HG02763 (cell line): ENCODE measurements around the gene CASP3.
"Not testable (repeated sequence)": the region's sequence is repeated elsewhere in the genome, so short reads cannot be mapped to it uniquely, and the experiment has no call there.

Experiments
- ATAC-seq: cut with Tn5 transposase; IDR thresholded peaks from one replicate; pipeline ENCODE4 v1.9.1; 2021; ENCODE audit warnings: mild to moderate bottlenecking, moderate library complexity; ENCODE audit not compliant: unreplicated experiment

Gene CASP3

DNA sequence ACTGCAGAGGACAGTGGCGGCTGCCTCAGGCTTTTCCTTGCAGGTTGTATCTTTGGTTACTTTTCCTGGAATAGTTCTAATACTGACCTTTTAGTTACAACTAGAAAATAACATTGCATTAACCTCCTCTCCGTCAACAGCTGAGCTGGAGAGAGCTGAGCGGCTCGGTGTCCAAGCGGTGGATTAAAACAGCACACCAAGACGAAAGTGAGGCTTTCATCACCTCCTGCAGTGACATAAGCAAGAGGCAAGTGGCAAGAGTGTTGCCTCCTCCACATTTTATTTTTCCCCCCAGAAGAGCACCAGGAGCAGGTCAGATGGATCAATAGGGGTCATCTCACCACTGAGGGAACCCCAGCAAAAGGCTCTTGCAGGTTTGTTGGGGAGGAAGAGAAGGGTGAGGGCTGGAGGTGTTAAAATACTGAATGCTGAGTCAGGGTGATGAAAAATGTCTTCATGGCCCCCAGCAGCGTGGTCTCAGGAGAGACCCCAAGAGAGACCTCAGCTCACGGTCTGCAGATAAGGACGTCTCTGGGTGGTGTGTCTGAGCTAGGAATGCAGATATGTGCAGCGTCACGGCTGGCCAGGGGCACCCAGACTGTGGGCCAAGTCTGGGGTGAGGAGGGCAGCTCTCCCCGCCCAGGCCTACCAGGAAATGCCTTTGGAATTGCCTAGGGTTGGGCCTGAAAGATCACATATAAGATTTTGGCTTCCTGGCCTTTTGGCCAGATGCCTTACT lies 50.3 kb downstream of the CASP3 start:
- no peak for ATAC-seq

DNA sequence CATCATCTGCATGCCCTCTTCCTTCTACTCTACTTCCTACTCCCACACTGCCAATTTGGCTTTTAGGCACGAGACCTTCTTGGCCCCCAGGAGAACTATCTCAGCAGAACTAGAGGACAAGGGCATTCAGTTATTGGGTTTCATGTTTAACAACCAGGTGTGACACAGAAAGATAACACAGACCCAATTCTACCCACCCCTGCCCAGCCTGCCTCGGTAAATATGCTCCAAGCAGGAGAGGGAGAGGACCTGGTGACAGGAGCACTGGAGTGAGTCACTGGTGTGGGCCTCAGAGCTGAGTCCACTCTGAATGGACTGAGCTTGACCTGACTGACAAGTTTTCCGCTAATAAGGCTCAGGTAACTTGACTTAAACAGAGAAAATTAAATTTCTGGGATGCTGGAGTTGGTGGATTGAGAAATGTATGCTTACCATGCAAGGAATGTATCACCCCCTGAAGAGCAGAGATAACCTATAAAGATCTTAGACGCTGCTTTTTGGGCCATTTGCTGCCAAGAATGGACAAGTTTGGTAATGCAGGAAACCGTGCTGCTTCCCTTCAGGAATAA lies 52.5 kb downstream of the CASP3 start:
- no peak for ATAC-seq

DNA sequence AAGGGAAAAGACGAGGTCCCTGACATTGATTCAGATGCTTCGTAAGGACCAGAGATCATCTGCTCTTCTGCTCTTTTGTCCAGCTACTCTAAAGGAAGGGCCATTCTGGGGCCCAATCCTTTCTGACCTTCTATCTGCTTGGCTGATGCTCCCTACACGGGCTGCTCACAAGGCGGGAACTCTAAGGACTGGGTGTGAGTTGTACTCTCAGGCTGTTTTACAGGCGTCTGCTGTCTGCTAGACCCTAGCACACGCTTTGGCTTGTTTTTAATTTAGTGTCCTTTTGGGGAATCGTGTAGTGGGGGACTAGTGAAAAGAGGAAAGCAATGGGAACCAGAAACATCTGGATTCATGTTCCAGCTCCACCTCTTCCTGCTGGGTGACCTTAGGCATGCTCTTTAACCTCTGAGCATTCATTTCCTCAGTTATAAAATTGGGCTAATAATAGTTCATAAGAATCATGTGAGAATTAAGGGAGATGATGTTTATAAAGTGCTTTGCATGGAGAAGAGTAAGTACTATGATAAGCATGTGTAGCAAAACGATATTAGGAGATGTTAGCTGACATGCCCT lies 53.1 kb downstream of the CASP3 start:
- ATAC-seq = no peak

DNA sequence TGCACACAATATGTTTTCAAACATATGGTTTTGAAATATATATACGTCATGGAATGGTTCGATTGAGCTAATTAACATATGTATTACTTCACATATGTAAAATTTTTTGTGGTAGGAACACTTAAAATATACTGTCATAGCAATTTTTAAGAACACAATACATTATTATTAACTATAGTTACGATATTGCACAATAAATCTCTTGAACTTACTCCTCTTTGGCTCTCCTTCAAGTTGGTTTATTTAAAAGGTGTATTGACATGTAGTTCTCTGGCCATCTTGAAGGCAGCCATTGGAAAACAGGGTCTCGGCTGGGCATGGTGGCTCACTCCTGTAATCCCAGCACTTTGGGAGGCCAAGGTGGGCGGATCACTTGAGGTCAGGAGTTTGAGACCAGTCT lies 53.8 kb downstream of the CASP3 start:
- no peak for ATAC-seq

DNA sequence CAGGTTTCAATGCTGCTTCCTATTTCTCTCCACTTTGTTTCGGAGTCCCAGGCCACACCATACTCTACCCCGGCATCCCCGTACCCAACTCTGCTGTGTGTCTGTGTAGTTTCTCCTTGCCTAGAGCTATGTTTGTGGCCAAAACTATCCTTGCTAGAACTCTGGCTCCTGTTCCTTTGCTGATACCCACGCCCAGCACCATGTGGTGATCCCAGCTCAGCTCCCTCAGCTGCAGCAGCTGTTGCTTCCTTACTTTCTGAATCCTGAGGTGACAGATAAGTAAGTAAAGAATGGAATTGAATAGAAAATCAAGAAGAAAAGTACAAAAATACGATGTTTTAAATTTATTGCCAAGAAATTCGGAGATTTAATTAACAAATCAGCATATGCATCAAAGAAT lies 55.8 kb downstream of the CASP3 start:
- ATAC-seq = no peak

DNA sequence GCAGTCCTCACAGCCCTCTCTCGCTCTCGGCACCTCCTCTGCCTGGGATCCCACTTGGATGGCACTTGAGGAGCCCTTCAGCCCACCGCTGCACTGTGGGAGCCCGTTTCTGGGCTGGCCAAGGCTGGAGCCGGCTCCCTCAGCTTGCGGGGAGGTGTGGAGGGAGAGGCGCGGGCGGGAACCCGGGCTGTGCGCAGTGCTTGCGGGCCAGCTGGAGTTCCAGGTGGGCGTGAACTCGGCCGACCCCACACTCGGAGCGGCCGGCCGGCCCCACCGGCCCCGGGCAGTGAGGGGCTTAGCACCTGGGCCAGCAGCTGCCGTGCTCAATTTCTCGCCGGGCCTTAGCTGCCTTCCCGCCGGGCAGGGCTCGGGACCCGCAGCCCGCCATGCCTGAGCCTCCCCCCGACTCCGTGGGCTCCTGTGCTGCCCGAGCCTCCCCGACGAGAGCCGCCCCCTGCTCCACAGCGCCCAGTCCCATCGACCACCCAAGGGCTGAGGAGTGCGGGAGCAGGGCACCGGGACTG lies 57.4 kb downstream of the CASP3 start:
- not testable (repeated sequence) for ATAC-seq

DNA sequence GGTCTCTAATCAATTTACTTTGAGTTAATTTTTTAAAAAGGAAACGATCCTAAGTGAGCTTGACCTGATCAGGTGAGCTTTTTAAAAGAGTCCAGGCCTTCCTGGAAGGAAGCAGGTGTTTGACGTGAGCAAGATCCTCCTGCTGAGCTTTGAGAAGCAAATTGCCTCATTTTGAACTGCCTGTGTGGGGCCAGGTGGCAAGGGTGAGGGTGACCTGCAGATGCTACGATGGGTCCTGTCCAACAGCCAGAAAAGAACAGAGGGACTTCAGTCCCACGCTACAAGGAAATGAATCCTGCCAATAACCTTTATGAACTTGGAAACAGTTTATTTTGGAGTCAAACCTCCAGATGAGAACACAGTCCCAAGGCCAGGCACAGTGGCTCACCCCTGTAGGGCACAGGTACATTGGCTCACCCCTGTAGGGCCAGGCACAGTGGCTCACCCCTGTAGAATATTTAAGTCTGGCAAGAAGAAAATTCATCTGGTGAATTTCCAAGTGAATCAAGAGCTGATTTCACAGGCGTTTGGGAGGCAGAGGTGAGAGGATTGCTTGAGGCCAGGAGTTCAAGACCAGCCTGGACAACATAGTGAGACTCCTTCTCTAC lies 58.1 kb downstream of the CASP3 start:
- no peak for ATAC-seq

DNA sequence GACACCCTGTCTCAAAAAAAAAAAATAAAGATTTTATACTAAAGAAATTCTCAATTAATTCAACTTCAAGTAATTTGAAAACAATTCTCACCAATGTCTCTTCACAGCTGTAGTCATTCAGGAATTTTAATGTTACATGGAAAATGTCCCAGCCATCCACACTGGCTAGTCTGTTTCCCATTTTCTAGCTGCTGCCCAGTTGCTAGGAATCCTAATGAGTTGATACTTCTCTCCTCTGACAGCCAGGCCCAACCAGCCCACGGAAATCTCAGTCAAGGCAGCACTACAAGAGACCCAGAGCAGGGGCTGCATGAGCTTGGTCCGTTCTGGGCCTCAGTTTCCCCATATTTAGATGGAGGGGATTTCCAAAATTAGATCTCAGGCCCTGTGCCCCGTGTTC lies 59.1 kb downstream of the CASP3 start:
- no peak for ATAC-seq

DNA sequence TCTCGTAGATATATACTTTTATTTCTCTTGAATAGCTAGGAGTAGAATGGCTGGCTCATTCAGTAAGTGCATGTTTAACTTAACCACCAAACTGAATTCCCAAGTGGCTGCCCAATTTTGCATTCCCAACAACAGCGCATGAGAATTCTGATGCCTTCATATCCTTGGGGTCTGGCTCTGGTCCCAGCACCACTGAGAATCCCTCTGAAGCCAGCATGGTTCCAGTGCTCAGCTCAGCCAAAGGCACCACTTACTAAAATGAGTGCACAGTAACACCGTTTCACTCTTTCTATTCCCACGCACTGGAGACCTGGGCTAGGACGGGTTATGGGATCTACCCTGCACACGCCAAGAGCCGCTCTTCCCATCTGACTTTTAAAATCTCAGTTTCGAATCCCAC lies 60.4 kb downstream of the CASP3 start:
- no peak for ATAC-seq

DNA sequence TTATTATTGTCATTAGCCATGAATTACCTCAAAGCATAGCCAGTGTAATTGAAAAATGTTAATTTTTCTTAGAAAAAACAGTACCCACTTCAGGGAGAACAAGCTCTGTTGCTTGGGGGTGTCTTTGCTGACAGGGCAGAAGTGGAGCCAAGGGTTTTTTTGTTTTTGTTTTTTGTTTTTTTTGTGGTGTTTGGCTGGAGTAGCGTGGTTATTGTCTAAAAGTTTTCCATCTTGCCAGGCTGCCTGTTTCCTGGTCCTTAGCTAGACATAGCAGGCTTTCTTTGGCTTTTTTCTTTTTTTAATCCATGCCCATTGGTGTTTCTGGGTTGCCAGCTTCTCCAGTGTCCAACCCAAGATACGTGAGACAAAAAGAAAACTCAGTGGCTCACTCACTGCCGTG lies 61.5 kb downstream of the CASP3 start:
- ATAC-seq = no peak

DNA sequence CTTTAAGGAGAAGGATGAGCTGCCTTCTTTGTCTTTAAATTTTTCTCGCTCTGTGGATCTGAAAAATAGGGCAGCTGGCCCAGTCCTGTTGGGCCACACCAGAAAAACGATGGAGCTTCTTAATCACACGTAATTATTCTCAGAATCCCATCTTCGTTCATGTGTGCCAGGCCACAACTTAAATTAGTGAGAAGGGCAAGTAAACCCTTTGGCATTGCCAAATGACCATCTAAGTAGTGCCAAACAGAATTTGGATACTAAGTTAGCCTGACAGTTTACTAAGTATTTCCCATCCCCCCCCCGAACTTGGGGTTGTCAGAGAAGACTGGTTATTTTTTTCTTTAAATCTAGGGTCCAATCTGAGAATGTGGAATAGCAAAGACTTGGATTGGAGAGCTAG lies 62.0 kb downstream of the CASP3 start:
- no peak for ATAC-seq

DNA sequence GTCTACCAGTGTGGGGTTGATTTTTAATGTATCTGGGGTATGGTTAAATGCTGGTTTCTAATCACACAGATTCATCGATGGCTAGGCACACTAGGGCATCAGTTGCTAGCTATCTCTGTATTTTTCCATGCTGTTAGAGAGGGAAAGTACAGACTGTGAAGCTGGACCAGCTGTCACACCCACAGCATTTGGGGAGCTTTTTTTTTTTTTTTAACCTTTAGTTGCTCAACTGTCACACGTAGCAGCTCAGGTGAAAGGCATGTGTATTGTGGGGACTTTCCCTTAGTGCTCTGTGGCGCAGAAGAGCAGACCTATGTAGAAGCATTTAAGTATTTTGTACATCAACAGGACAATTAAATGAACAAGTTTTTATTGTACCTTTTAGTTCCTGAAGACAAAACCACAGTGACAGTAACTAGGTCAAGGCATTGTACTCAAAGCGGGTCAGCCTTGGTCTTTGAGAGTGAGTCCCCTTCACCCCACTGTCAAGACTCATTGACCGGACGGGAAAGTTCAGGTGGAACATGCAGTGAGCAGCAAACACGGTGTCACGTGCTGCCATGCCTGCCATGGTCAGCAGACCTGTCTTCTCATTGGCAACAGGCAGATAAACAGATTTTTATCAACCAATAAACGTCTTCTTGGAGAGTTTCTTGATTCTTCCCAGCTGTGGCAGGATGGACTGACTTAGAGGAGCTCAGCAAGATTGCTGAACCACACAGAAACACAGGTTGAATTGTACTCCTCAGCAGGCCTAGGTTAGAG lies 65.3 kb downstream of the CASP3 start:
- peak; percentile 67 for ATAC-seq
